HG03280 (cell line): ENCODE data around the gene ZSWIM6.

Source experiments
- ATAC-seq: cut with Tn5 transposase; IDR thresholded peaks from one replicate; pipeline ENCODE4 v1.9.1; 2021; ENCODE audit warnings: mild to moderate bottlenecking, moderate library complexity; ENCODE audit not compliant: unreplicated experiment

Gene ZSWIM6

GRCh38 chr5:61357745-61358144, 25.7 kb downstream of the ZSWIM6 start:
- no peak for ATAC-seq

- ATAC-seq, result no peak
Observed at GRCh38 chr5:61362796-61363368, 30.8 kb downstream of the ZSWIM6 start.

GRCh38 chr5:61363401-61364114, 31.5 kb downstream of the ZSWIM6 start:
- ATAC-seq, result no peak

GRCh38 chr5:61366497-61367240, 34.6 kb downstream of the ZSWIM6 start:
- ATAC-seq, result no peak

GRCh38 chr5:61370506-61370905, 38.4 kb downstream of the ZSWIM6 start:
- no peak for ATAC-seq

- ATAC-seq, result no peak
Observed at GRCh38 chr5:61371474-61371873, 39.4 kb downstream of the ZSWIM6 start.

- no peak for ATAC-seq
Observed at GRCh38 chr5:61379677-61380076, 47.6 kb downstream of the ZSWIM6 start.

- ATAC-seq, result no peak
Observed at GRCh38 chr5:61381968-61382367, 49.9 kb downstream of the ZSWIM6 start.

- no peak for ATAC-seq
Observed at GRCh38 chr5:61385627-61386026, 53.6 kb downstream of the ZSWIM6 start.

- no peak for ATAC-seq
Observed at GRCh38 chr5:61386045-61386800, 54.2 kb downstream of the ZSWIM6 start.

- ATAC-seq, result no peak
Observed at GRCh38 chr5:61389609-61390008, 57.6 kb downstream of the ZSWIM6 start.

GRCh38 chr5:61394078-61394704, 62.1 kb downstream of the ZSWIM6 start:
- no peak for ATAC-seq

- ATAC-seq, result no peak
Observed at GRCh38 chr5:61394793-61395192, 62.7 kb downstream of the ZSWIM6 start.

GRCh38 chr5:61397238-61397637, 65.2 kb downstream of the ZSWIM6 start:
- no peak for ATAC-seq

- no peak for ATAC-seq
Observed at GRCh38 chr5:61397937-61398336, 65.9 kb downstream of the ZSWIM6 start.

- ATAC-seq, result no peak
Observed at GRCh38 chr5:61398440-61398839, 66.4 kb downstream of the ZSWIM6 start.

- ATAC-seq, result no peak
Observed at GRCh38 chr5:61399679-61400078, 67.6 kb downstream of the ZSWIM6 start.

GRCh38 chr5:61401726-61402125, 69.7 kb downstream of the ZSWIM6 start:
- no peak for ATAC-seq

- ATAC-seq, result no peak
Observed at GRCh38 chr5:61402244-61402823, 70.3 kb downstream of the ZSWIM6 start.
